Skeletal muscle tissue (tissue), 4 donors: ENCODE measurements around the gene IL22RA2. TPM values are rescaled to one million over a fixed set of nuclear protein-coding genes. Genes with fewer than 3 reads are reported as not detected.
"Not testable (repeated sequence)": the region's sequence is repeated elsewhere in the genome, so short reads cannot be mapped to it uniquely, and the experiment has no call there.

Source experiments
- H3K27ac ChIP-seq: one replicate; pipeline ENCODE4 v1.7.0; 2013; ENCODE audit warnings: mild to moderate bottlenecking, low read depth, low read length, inconsistent platforms
- H3K27me3 ChIP-seq, 3 donors: one replicate each; pipeline ENCODE4 v1.7.0; 2013; ENCODE audit warnings: low read length in 3 of 3; ENCODE audit not compliant: control insufficient read depth in 3 of 3, insufficient read depth in 3 of 3
- H3K36me3 ChIP-seq, 3 donors: one replicate each; pipeline ENCODE4 v1.7.0; 2013; ENCODE audit warnings: low read length in 3 of 3; ENCODE audit not compliant: control insufficient read depth in 3 of 3, insufficient read depth in 3 of 3
- H3K4me1 ChIP-seq, 3 donors: one replicate each; pipeline ENCODE4 v1.7.0; 2013; ENCODE audit warnings: low read length in 3 of 3, mild to moderate bottlenecking in 3 of 3; ENCODE audit not compliant: control insufficient read depth in 3 of 3, insufficient read depth in 3 of 3
- H3K4me3 ChIP-seq, 3 donors: one replicate each; pipeline ENCODE4 v1.7.0; 2013; ENCODE audit warnings: low read length in 3 of 3
- H3K9ac ChIP-seq, 3 donors: one replicate each; pipeline ENCODE4 v1.7.0; 2013; ENCODE audit warnings: low read length in 3 of 3, mild to moderate bottlenecking in 3 of 3, moderate library complexity in 2 of 3, low read depth in 1 of 3
- H3K9me3 ChIP-seq, 3 donors: one replicate each; pipeline ENCODE4 v1.7.0; 2013; ENCODE audit warnings: low read length in 3 of 3; ENCODE audit not compliant: control insufficient read depth in 3 of 3
- total RNA-seq: library from RNA; depleted of rRNA; stranded (reverse); fragments of >200 nt; gene quantifications from one replicate; pipeline ENCODE4 v1.2.3, GENCODE V29; 2014
- donor health status: Osteomylitis.

Gene IL22RA2
- total RNA-seq, 1 donor from 2014 or later = not detected

GRCh38 chr6:137116807-137117206, 56.6 kb downstream of the IL22RA2 start:
- Histone ChIP-seq H3K4me3 (no peak overlapping the region), H3K36me3 (no peaks in the 10 kb centered on the region), H3K9ac (no peak overlapping the region), H3K4me1 (no peaks in the 10 kb centered on the region), H3K27ac (no peak overlapping the region), H3K27me3 (no peaks in the 10 kb centered on the region), H3K9me3 (peaks cover 0 to 3% (median 3%) of the 10 kb centered on the region in 3 donors)

DNA sequence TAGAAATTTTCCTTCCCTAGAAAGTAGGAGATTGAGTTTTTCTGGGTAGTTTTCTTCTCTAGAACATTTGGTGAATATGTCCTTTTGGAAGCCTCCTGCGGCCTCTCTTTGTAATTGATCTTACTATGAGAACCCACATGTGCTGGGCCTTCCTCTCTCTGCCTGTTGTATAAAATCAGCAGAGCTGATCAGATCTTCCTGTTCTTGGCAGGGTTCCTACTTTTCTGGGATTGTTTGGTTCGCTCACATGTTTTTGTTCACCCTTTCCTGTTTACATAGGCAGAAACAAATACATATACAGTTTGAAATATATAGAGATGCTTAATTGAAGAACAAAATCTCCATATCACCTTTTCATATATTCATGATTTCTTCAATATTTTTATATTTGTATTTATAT, 57.8 kb downstream of the IL22RA2 start:
- peaks cover 0 to 3% (median 3%) of the 10 kb centered on the region in 3 donors for H3K9me3 ChIP-seq
- H3K27me3 ChIP-seq = no peaks in the 10 kb centered on the region
- H3K4me3 ChIP-seq = no peak overlapping the region
- H3K27ac ChIP-seq = no peak overlapping the region
- no peaks in the 10 kb centered on the region for H3K36me3 ChIP-seq
- H3K4me1 ChIP-seq = no peaks in the 10 kb centered on the region
- H3K9ac ChIP-seq = no peak overlapping the region

DNA sequence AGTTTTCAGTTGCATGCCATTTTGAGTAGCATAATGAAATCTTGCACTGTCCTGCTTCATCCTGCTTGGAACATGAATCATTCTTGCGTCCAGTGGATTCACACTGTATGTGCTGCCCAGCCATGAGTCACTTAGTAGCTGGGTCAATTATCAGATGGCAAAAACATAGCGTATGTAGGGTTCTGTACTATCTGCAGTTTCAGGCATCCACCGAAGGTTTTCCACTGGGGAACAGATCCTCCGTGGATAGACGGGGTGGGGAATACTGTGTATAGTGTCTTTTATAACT, 61.4 kb downstream of the IL22RA2 start:
- no peak overlapping the region for H3K9ac ChIP-seq
- H3K27me3 ChIP-seq = no peaks in the 10 kb centered on the region
- H3K9me3 ChIP-seq = peaks cover 0 to 2% (median 0%) of the 10 kb centered on the region in 3 donors
- H3K4me1 ChIP-seq = no peaks in the 10 kb centered on the region
- H3K4me3 ChIP-seq = no peak overlapping the region
- no peak overlapping the region for H3K27ac ChIP-seq
- no peaks in the 10 kb centered on the region for H3K36me3 ChIP-seq

DNA sequence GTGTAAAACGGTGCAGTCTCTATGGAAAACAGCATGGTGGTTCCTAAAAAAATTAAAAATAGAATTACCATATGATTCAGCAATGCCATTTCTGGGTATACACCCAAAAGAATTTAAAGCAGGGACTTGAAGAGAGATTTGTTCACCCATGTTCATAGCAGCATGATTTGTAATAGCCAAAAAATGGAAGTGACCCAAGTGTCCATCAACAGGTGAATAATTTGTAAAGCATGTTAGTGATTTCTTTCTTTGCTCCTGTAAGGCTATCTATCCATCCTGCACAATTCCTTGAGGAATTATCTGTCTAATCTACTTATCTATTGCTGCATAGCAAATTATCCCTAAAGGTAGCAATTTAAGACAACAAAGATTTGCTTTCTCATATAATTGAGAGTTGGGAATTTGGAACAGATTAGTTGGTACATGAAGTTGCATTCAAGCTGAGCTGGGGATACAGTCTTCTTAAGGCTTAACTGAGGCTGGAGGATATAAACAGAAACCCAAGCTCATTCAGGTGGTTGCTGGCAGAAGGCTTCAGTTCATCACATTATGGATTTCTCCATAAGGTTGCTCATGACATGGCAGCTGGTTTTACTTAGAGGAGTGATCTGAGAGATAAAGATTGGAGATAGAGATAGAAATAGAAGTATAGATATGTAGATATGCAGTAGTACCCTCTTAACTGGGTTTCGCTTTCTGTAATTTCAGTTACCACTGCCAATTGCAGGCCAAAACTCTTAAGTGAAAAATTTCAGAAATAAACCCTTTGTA, 62.0 kb downstream of the IL22RA2 start:
- Histone ChIP-seq H3K4me1 (no peaks in the 10 kb centered on the region), H3K9me3 (peaks cover 0 to 2% (median 0%) of the 10 kb centered on the region in 3 donors), H3K27ac (no peak overlapping the region), H3K9ac (no peak overlapping the region), H3K4me3 (no peak overlapping the region), H3K36me3 (no peaks in the 10 kb centered on the region), H3K27me3 (no peaks in the 10 kb centered on the region)

- Histone ChIP-seq H3K36me3 (no peaks in the 10 kb centered on the region), H3K4me1 (peaks cover 0 to 4% (median 0%) of the 10 kb centered on the region in 3 donors), H3K9ac (no peak overlapping the region), H3K27ac (no peak overlapping the region), H3K9me3 (peaks cover 0 to 2% (median 0%) of the 10 kb centered on the region in 3 donors), H3K4me3 (no peak overlapping the region), H3K27me3 (no peaks in the 10 kb centered on the region)
Measured at GRCh38 chr6:137107767-137108105, 65.7 kb downstream of the IL22RA2 start.

DNA sequence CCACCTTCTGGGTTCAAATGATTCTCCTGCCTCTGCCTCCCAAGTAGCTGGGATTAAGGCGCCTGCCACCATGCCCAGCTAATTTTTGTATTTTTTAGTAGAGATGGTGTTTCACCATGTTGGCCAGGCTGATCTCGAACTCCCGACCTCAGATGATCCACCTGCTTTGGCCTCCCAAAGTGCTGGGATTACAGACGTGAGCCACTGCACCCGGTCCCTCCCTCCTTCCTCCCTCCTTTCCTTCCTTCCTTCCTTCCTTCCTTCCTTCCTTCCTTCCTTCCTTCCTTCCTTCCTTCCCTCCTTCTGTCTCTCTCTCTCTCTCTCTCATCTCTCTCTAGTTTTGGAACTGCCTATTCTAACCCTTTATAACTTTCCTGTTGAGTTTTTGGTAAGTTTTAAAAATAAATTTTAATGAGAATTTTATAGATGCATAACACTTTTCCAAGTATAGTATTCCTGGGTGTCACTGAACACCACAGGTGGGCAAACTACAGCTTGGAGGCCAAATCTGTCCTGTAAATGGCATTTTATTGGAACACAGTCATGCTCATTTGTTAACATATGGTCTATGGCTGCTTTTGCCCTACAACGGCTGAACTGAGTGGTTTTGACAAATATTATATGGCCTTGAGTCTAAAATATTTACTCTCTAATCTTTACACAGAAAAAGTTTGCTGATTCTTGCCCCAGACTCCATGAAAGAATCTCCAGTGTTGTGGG, 66.2 kb downstream of the IL22RA2 start:
- not testable (repeated sequence) for H3K27ac ChIP-seq, H3K9ac ChIP-seq, H3K4me1 ChIP-seq, H3K27me3 ChIP-seq, H3K4me3 ChIP-seq, H3K9me3 ChIP-seq, H3K36me3 ChIP-seq

DNA sequence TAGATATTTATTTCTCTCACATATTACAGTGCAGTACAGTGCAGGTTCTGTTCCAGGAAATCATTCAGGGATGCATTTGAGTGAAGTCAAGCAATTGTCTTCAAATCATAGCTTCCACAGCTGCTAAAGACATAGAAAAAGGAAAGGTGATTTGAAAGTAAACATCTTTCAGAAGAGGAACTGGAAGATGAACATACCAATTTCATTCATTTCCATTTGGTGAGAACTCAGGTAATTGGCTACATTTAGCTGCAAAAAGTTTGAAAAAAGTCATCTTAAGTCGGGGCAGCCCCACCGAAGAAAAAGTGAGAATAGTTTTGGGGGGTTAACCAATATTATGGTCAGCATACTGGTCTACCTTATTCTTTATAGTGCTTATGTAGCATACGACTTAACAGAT, 67.3 kb downstream of the IL22RA2 start:
- Histone ChIP-seq H3K4me3 (no peak overlapping the region), H3K27me3 (no peaks in the 10 kb centered on the region), H3K9me3 (peaks cover 0 to 2% (median 0%) of the 10 kb centered on the region in 3 donors), H3K27ac (no peak overlapping the region), H3K4me1 (peaks cover 0 to 4% (median 0%) of the 10 kb centered on the region in 3 donors), H3K9ac (no peak overlapping the region), H3K36me3 (no peaks in the 10 kb centered on the region)

DNA sequence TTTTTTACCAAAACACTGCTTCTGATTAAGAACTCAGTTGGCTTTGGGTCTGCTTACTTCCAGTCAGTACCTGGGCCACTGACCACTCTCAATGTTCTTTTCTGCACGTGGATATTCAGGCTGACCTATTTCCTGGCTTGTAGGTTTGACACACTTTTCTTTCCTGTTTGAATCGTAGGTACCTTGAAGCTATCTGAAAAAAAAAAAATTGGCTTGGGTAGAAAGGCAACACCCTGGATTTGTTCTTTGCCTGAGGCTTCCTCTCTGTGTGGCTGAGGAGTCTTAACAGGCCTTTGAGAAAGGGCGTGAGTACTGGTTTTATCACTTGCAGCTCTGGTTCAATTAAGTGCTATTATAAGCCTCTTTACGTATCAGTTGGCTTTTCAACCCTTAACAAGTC, 68.1 kb downstream of the IL22RA2 start:
- H3K27ac ChIP-seq = no peak overlapping the region
- H3K27me3 ChIP-seq = no peaks in the 10 kb centered on the region
- no peak overlapping the region for H3K9ac ChIP-seq
- no peaks in the 10 kb centered on the region for H3K36me3 ChIP-seq
- peaks cover 0 to 4% (median 0%) of the 10 kb centered on the region in 3 donors for H3K4me1 ChIP-seq
- H3K4me3 ChIP-seq = no peak overlapping the region
- peaks cover 0 to 2% (median 0%) of the 10 kb centered on the region in 3 donors for H3K9me3 ChIP-seq

GRCh38 chr6:137104926-137105325, 68.5 kb downstream of the IL22RA2 start:
- H3K9me3 ChIP-seq = peaks cover 0 to 2% (median 0%) of the 10 kb centered on the region in 3 donors
- H3K9ac ChIP-seq = no peak overlapping the region
- peaks cover 0 to 4% (median 0%) of the 10 kb centered on the region in 3 donors for H3K4me1 ChIP-seq
- no peak overlapping the region for H3K27ac ChIP-seq
- H3K27me3 ChIP-seq = no peaks in the 10 kb centered on the region
- no peak overlapping the region for H3K4me3 ChIP-seq
- no peaks in the 10 kb centered on the region for H3K36me3 ChIP-seq

- Histone ChIP-seq H3K9ac (no peak overlapping the region), H3K27ac (no peak overlapping the region), H3K4me1 (peaks cover 0 to 4% (median 0%) of the 10 kb centered on the region in 3 donors), H3K4me3 (no peak overlapping the region), H3K9me3 (no peaks in the 10 kb centered on the region), H3K27me3 (no peaks in the 10 kb centered on the region), H3K36me3 (no peaks in the 10 kb centered on the region)
Measured at GRCh38 chr6:137102851-137103492, 70.5 kb downstream of the IL22RA2 start.
